Bronchial epithelial cell (primary cell): ENCODE measurements around the gene PCBD1. TPM values are rescaled to one million over a fixed set of nuclear protein-coding genes. Genes with fewer than 3 reads are reported as not detected.
A peak's percentile ranks its signal among the peaks of the same experiment; 100 is the strongest.

Experiments
- DNase-seq: peaks from one replicate; pipeline ENCODE4 v3.0.0-alpha.2; 2010; ENCODE audit warnings: low read depth
- FAIRE-seq: peaks from 2 replicates; lab custom pipeline; 2011; peaks lifted over from hg19 to GRCh38; lab: Jason Lieb, UNC
- H3K27me3 ChIP-seq: 2 replicates; pipeline ENCODE4 v1.5.1; 2011; ENCODE audit warnings: low read length; ENCODE audit not compliant: control insufficient read depth, insufficient read depth
- H3K36me3 ChIP-seq: 2 replicates; pipeline ENCODE4 v1.5.1; 2011; ENCODE audit warnings: low read length; ENCODE audit not compliant: control insufficient read depth, insufficient read depth
- H3K4me3 ChIP-seq: 2 replicates; pipeline ENCODE4 v1.5.1; 2011; ENCODE audit warnings: mild to moderate bottlenecking, low read depth, low read length, control low read depth
- total RNA-seq: library from RNA; depleted of rRNA; stranded (reverse); fragments of >200 nt; gene quantifications from 2 replicates; pipeline ENCODE4 v1.2.1, GENCODE V29; 2014
- TF ChIP-seq, protein P1 (sequence below): IDR thresholded peaks from 2 replicates; pipeline ENCODE4 v1.5.1; 2011; ENCODE audit warnings: mild to moderate bottlenecking, moderate library complexity, low read length, control low read depth, inconsistent platforms; ENCODE audit not compliant: insufficient read depth, severe bottlenecking

PCBD1 gene
- 16.1 and 31.7 TPM in 2 replicates for total RNA-seq

DNA sequence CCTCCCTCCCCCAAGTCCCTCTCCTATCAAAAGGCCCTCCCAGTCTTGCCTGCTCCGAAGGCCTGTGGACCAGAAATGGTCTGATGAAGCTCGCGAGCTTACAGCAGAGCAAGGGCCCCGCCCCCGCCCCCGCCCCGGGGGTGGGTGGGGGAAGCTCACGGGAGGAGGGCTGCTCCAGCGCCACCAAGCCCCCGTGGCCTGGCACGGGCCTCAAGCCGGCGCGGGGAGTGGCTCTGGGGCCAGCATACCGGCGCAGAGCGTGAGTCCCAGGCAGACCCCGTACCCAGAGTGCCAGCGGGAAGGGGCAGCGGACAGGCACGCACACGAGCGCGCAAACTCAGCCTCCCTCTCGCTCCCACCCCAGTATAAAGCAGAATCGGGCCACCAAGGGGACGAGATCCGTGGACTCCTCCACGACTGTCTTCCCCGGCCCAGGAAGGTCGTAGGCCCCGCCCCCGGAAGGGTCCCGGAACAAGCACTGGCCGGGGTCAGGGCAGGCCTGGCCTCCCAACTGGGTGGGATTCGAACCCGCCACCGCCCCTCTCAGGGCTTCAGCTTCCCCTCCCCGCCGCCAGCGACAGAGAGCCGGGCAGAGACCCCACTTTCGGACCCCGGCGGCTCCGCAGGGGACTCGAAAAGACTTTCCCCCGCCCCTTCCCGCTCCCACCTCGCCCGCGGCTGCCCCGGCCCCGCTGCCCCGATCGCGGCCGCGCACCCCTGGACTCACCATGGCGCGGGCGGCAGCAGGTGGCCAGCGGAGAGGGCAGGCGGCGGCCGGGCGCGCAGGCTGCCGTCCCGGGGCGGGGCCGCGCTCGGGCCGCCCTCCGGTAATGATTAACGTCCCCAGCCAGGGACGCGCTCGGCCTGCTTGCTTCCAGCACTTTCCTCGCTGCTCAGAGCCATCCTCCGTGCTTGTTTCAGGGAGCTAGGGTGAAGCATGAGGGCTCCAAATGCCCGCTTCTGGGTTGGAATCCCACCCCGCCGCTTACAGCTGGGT lies at the start of gene PCBD1:
Gene PCBD1 (minus strand): TSS at position 762 of the 997 bp plus-strand sequence. CDS start 32 bp downstream, at position 730.
- FAIRE-seq (no peak), DNase-seq (peak; percentile 27)
- TF ChIP-seq, protein P1, sequence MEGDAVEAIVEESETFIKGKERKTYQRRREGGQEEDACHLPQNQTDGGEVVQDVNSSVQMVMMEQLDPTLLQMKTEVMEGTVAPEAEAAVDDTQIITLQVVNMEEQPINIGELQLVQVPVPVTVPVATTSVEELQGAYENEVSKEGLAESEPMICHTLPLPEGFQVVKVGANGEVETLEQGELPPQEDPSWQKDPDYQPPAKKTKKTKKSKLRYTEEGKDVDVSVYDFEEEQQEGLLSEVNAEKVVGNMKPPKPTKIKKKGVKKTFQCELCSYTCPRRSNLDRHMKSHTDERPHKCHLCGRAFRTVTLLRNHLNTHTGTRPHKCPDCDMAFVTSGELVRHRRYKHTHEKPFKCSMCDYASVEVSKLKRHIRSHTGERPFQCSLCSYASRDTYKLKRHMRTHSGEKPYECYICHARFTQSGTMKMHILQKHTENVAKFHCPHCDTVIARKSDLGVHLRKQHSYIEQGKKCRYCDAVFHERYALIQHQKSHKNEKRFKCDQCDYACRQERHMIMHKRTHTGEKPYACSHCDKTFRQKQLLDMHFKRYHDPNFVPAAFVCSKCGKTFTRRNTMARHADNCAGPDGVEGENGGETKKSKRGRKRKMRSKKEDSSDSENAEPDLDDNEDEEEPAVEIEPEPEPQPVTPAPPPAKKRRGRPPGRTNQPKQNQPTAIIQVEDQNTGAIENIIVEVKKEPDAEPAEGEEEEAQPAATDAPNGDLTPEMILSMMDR = no peak
- Histone ChIP-seq H3K4me3 (peak within 1 kb of the TSS; percentile 73), H3K27me3 (no peaks in the 10 kb centered on the region), H3K36me3 (peaks cover 4% of the 10 kb centered on the region)

DNA sequence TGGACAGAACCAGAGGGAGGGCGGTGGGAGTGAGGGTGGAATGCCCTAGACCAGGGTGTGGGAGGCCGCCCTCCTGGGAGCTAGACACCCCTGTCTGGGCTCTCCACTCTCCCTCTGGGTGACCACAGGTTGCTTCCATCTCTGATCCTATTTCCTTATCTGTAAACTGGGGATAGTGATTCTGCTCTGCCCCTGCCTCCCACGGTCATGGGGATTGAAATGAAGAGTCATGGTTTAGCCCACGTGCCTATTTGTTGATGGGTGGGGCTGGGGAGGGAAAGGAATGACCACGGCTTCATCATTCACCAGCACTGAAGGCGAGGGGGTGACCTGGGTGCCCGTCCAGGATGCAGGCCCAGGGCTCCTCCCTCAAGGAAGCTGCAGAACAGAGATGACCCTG lies 49.3 kb upstream of the PCBD1 start:
- FAIRE-seq = no peak

DNA sequence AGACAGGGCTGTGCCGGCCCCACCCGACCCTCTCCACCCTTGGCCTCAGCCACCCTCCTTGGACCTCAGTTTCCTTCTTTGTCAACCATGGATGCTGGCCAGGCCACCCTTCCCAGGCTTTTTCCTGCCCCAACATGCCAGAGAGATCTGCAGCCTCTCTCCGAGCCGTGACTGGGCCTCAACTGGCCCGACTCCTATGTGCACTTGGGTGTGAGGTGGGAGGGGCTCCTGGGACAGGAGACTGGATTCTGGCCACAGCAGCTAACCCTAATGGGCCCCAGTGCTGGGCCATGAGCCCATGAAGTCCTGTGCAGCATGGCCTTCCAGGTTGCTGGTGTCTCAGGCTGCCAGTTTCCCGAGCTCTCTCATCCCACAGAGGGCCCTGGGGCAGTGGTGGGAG lies 47.7 kb upstream of the PCBD1 start:
- DNase-seq (no peak), FAIRE-seq (no peak)
- no peak overlapping the region for H3K4me3 ChIP-seq
- TF ChIP-seq, protein P1 = no peak
- peaks cover 5% of the 10 kb centered on the region for H3K27me3 ChIP-seq
- H3K36me3 ChIP-seq = no peaks in the 10 kb centered on the region

More for the DNA sequence above, 49.3 kb upstream of the PCBD1 start:
- TF ChIP-seq, protein P1 = no peak
- H3K36me3 ChIP-seq = no peaks in the 10 kb centered on the region
- H3K27me3 ChIP-seq = peaks cover 5% of the 10 kb centered on the region
- DNase-seq = no peak
- H3K4me3 ChIP-seq = no peak overlapping the region

DNA sequence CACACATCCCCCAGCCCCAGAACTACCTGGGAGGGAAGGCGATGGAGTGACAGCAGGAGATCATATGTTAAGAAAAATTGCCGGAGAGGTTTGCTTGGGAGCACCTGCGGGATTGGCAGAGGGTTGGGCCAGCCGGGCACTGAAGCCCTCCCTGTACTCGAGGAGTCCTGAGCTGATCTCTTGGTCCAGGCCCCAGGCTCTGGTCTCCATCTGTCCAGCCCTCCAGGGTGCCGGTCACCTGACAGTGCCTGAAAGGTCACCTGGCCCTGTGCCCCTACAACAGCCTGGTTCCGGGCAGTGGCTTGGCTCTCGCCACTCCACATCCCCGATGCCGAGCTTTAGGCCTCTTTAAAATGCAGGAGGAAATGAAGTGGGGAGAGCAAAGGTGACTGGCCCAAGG lies 47.3 kb upstream of the PCBD1 start:
- no peak overlapping the region for H3K4me3 ChIP-seq
- peaks cover 5% of the 10 kb centered on the region for H3K27me3 ChIP-seq
- no peak for FAIRE-seq
- no peak for DNase-seq
- H3K36me3 ChIP-seq = no peaks in the 10 kb centered on the region
- TF ChIP-seq, protein P1 = no peak

DNA sequence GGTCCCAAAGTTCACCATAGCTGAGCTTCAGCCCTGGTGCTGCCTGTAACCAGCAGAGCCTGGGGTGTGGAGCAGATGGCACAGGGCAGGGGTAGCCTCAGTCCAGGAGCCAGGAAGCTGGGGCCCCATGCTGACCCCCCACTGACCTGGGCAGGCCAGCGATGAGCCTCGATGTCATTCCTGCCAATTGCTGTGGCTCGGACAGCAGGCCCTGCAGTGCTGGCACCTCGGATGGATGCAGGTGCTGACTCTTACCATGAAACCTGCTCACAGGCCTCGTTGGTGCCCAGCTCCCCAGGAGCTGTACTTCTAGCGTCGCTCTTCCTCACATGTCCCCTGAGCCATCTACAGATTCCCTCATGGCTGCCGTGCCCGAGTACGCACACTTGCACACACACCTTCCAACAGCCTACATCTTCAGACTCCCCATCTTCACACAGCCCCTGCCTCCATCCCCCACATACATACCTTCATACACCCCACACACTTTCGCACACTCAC lies 46.8 kb upstream of the PCBD1 start:
- TF ChIP-seq, protein P1 = no peak
- H3K27me3 ChIP-seq = peaks cover 5% of the 10 kb centered on the region
- H3K4me3 ChIP-seq = no peak overlapping the region
- DNase-seq (no peak), FAIRE-seq (peak; percentile 77)
- no peaks in the 10 kb centered on the region for H3K36me3 ChIP-seq
